Mucosa of stomach (tissue), 1 donor: ENCODE data around the gene EXOC1.

Source experiments
- H3K27me3 ChIP-seq: one replicate; pipeline ENCODE4 v1.7.0; 2013; ENCODE audit warnings: mild to moderate bottlenecking, low read length; ENCODE audit not compliant: control insufficient read depth, insufficient read depth
- H3K36me3 ChIP-seq: one replicate; pipeline ENCODE4 v1.7.0; 2013; ENCODE audit warnings: low read length; ENCODE audit not compliant: control insufficient read depth, insufficient read depth
- H3K4me1 ChIP-seq: one replicate; pipeline ENCODE4 v1.7.0; 2013; ENCODE audit warnings: mild to moderate bottlenecking, low read length; ENCODE audit not compliant: control insufficient read depth, insufficient read depth
- H3K4me3 ChIP-seq: one replicate; pipeline ENCODE4 v1.7.0; 2013; ENCODE audit warnings: low read length
- H3K9ac ChIP-seq: one replicate; pipeline ENCODE4 v1.7.0; 2013; ENCODE audit warnings: mild to moderate bottlenecking, low read length, moderate library complexity
- H3K9me3 ChIP-seq: one replicate; pipeline ENCODE4 v1.7.0; 2013; ENCODE audit warnings: mild to moderate bottlenecking, low read length, moderate library complexity; ENCODE audit not compliant: control insufficient read depth
- donor health status: Pancreatic carcinoma.

EXOC1 gene

GRCh38 chr4:55884851-55885219, 31.4 kb downstream of the EXOC1 start:
- H3K27me3 ChIP-seq: no peaks in the 10 kb centered on the region
- H3K36me3 ChIP-seq: peaks cover 7% of the 10 kb centered on the region
- no peaks in the 10 kb centered on the region for H3K4me1 ChIP-seq
- no peak overlapping the region for H3K4me3 ChIP-seq
- H3K9ac ChIP-seq: no peak overlapping the region
- H3K9me3 ChIP-seq: no peaks in the 10 kb centered on the region

- Histone ChIP-seq H3K9ac (no peak overlapping the region), H3K36me3 (no peaks in the 10 kb centered on the region), H3K9me3 (no peaks in the 10 kb centered on the region), H3K4me3 (no peak overlapping the region), H3K27me3 (no peaks in the 10 kb centered on the region), H3K4me1 (no peaks in the 10 kb centered on the region)
Observed at GRCh38 chr4:55887594-55887993, 34.1 kb downstream of the EXOC1 start.

GRCh38 chr4:55892156-55892555, 38.7 kb downstream of the EXOC1 start:
- H3K9me3 ChIP-seq: no peaks in the 10 kb centered on the region
- no peaks in the 10 kb centered on the region for H3K36me3 ChIP-seq
- H3K4me1 ChIP-seq: no peaks in the 10 kb centered on the region
- no peak overlapping the region for H3K4me3 ChIP-seq
- no peaks in the 10 kb centered on the region for H3K27me3 ChIP-seq
- no peak overlapping the region for H3K9ac ChIP-seq

- no peaks in the 10 kb centered on the region for H3K9me3 ChIP-seq
- H3K9ac ChIP-seq: no peak overlapping the region
- no peak overlapping the region for H3K4me3 ChIP-seq
- H3K36me3 ChIP-seq: no peaks in the 10 kb centered on the region
- no peaks in the 10 kb centered on the region for H3K4me1 ChIP-seq
- no peaks in the 10 kb centered on the region for H3K27me3 ChIP-seq
Observed at GRCh38 chr4:55896622-55897021, 43.2 kb downstream of the EXOC1 start.

GRCh38 chr4:55902677-55903076, 49.2 kb downstream of the EXOC1 start:
- Histone ChIP-seq H3K36me3 (peaks cover 3% of the 10 kb centered on the region), H3K9me3 (no peaks in the 10 kb centered on the region), H3K4me3 (no peak overlapping the region), H3K27me3 (no peaks in the 10 kb centered on the region), H3K9ac (no peak overlapping the region), H3K4me1 (no peaks in the 10 kb centered on the region)

GRCh38 chr4:55903577-55903976, 50.1 kb downstream of the EXOC1 start:
- no peak overlapping the region for H3K4me3 ChIP-seq
- H3K27me3 ChIP-seq: no peaks in the 10 kb centered on the region
- no peaks in the 10 kb centered on the region for H3K4me1 ChIP-seq
- no peaks in the 10 kb centered on the region for H3K9me3 ChIP-seq
- H3K36me3 ChIP-seq: peaks cover 3% of the 10 kb centered on the region
- H3K9ac ChIP-seq: no peak overlapping the region

- H3K9me3 ChIP-seq: no peaks in the 10 kb centered on the region
- no peak overlapping the region for H3K4me3 ChIP-seq
- peaks cover 3% of the 10 kb centered on the region for H3K36me3 ChIP-seq
- no peaks in the 10 kb centered on the region for H3K4me1 ChIP-seq
- no peak overlapping the region for H3K9ac ChIP-seq
- no peaks in the 10 kb centered on the region for H3K27me3 ChIP-seq
Observed at GRCh38 chr4:55904576-55904975, 51.1 kb downstream of the EXOC1 start.

GRCh38 chr4:55906323-55906722, 52.9 kb downstream of the EXOC1 start:
- Histone ChIP-seq H3K9me3 (no peaks in the 10 kb centered on the region), H3K9ac (no peak overlapping the region), H3K27me3 (no peaks in the 10 kb centered on the region), H3K4me3 (no peak overlapping the region), H3K36me3 (peaks cover 3% of the 10 kb centered on the region), H3K4me1 (no peaks in the 10 kb centered on the region)

GRCh38 chr4:55906989-55907388, 53.5 kb downstream of the EXOC1 start:
- Histone ChIP-seq H3K36me3 (peaks cover 3% of the 10 kb centered on the region), H3K9me3 (no peaks in the 10 kb centered on the region), H3K27me3 (no peaks in the 10 kb centered on the region), H3K4me3 (no peak overlapping the region), H3K4me1 (no peaks in the 10 kb centered on the region), H3K9ac (no peak overlapping the region)

GRCh38 chr4:55907469-55907868, 54.0 kb downstream of the EXOC1 start:
- Histone ChIP-seq H3K9me3 (no peaks in the 10 kb centered on the region), H3K4me1 (no peaks in the 10 kb centered on the region), H3K9ac (no peak overlapping the region), H3K27me3 (no peaks in the 10 kb centered on the region), H3K36me3 (peaks cover 3% of the 10 kb centered on the region), H3K4me3 (no peak overlapping the region)

- H3K9me3 ChIP-seq: no peaks in the 10 kb centered on the region
- H3K4me3 ChIP-seq: no peak overlapping the region
- no peaks in the 10 kb centered on the region for H3K36me3 ChIP-seq
- no peak overlapping the region for H3K9ac ChIP-seq
- H3K4me1 ChIP-seq: no peaks in the 10 kb centered on the region
- no peaks in the 10 kb centered on the region for H3K27me3 ChIP-seq
Observed at GRCh38 chr4:55910140-55910539, 56.7 kb downstream of the EXOC1 start.

- Histone ChIP-seq H3K4me3 (no peak overlapping the region), H3K9me3 (no peaks in the 10 kb centered on the region), H3K27me3 (no peaks in the 10 kb centered on the region), H3K36me3 (no peaks in the 10 kb centered on the region), H3K4me1 (no peaks in the 10 kb centered on the region), H3K9ac (no peak overlapping the region)
Observed at GRCh38 chr4:55912249-55912648, 58.8 kb downstream of the EXOC1 start.

GRCh38 chr4:55920571-55920970, 67.1 kb downstream of the EXOC1 start:
- Histone ChIP-seq H3K4me3 (no peak overlapping the region), H3K4me1 (no peaks in the 10 kb centered on the region)

More at GRCh38 chr4:55920571-55920970, 67.1 kb downstream of the EXOC1 start:
- Histone ChIP-seq H3K27me3 (no peaks in the 10 kb centered on the region), H3K36me3 (no peaks in the 10 kb centered on the region), H3K9me3 (no peaks in the 10 kb centered on the region), H3K9ac (no peak overlapping the region)
